Stomach smooth muscle (tissue), 2 donors: Measurements from ENCODE around the gene CAPS.

Experiments used
- H3K27ac ChIP-seq: one replicate; pipeline ENCODE4 v1.7.0; 2013; ENCODE audit warnings: mild to moderate bottlenecking, low read length, inconsistent platforms
- H3K27me3 ChIP-seq, 2 donors: one replicate each; pipeline ENCODE4 v1.7.0; 2013; ENCODE audit warnings: low read length in 2 of 2; ENCODE audit not compliant: insufficient read depth in 2 of 2, control insufficient read depth in 1 of 2
- H3K36me3 ChIP-seq, 2 donors: one replicate each; pipeline ENCODE4 v1.7.0; 2013; ENCODE audit warnings: low read length in 2 of 2; ENCODE audit not compliant: control insufficient read depth in 2 of 2, insufficient read depth in 2 of 2
- H3K4me1 ChIP-seq: one replicate; pipeline ENCODE4 v1.7.0; 2013; ENCODE audit warnings: low read length; ENCODE audit not compliant: control insufficient read depth, insufficient read depth
- H3K4me3 ChIP-seq, 2 donors: one replicate each; pipeline ENCODE4 v1.7.0; 2013; ENCODE audit warnings: low read length in 2 of 2
- H3K9ac ChIP-seq, 2 donors: one replicate each; pipeline ENCODE4 v1.7.0; 2013; ENCODE audit warnings: low read length in 2 of 2, mild to moderate bottlenecking in 1 of 2
- H3K9me3 ChIP-seq, 2 donors: one replicate each; pipeline ENCODE4 v1.7.0; 2013; ENCODE audit warnings: low read length in 2 of 2; ENCODE audit not compliant: control insufficient read depth in 2 of 2
- donor health status: healthy.
- donor health status: Pancreatic carcinoma.

The CAPS gene

DNA sequence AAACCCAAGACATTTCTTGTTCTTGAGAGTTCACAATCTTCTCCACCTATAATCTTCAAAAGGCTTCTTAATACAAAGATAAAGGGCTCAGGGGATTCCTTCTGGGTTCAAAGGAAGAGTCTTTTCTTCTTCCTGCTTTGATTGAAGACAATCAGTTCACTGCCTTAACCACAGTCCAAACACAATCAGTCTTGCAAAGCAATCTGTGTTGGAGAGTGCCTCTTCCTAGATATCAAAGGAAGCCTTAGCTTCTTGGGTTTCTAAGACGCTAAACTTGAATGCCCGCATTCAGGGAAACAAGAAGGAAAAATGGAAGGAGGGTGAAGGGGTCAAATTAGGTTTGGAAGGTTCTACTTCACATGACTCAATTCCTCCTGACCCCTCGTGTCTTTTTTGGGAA lies 36.7 kb downstream of the CAPS start:
- Histone ChIP-seq H3K9ac (peak overlapping the region in 1 of 2 donors; percentile 22), H3K27me3 (no peaks in the 10 kb centered on the region), H3K36me3 (no peaks in the 10 kb centered on the region), H3K4me1 (peaks cover 96% of the 10 kb centered on the region), H3K27ac (peak overlapping the region; percentile 88), H3K4me3 (peak overlapping the region; percentile 14 to 49), H3K9me3 (no peaks in the 10 kb centered on the region)

DNA sequence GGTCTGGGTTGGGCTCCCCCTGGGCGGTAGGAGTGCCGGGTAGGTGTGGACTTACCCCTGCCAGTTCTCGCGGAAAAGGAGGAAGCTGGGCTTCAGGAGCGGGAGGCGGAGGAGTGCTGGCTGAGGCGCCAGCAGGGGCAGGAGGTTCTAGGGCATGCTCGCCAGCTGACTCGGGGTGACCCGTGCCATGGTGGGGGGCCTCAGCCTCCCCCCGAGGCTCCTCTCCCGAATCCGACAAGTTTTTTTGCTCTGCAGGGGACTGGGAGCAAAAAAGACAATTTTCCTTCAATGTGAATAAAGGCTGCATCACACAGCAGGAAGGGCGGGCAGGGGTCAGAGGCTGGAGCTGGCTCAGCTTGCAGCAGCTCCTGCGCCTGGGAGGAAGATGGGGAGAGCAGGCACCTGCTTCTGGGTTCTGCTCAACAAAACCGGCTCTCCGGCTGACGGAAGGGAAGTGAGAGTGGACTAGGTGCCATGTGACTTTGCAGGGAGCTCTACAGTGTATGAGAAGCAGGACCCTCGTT lies 37.3 kb downstream of the CAPS start:
- Histone ChIP-seq H3K36me3 (no peaks in the 10 kb centered on the region), H3K27me3 (no peaks in the 10 kb centered on the region), H3K27ac (peak overlapping the region; percentile 89), H3K4me1 (peaks cover 96% of the 10 kb centered on the region), H3K4me3 (peak overlapping the region; percentile 14 to 49), H3K9me3 (no peaks in the 10 kb centered on the region), H3K9ac (peak overlapping the region in 1 of 2 donors; percentile 60)

DNA sequence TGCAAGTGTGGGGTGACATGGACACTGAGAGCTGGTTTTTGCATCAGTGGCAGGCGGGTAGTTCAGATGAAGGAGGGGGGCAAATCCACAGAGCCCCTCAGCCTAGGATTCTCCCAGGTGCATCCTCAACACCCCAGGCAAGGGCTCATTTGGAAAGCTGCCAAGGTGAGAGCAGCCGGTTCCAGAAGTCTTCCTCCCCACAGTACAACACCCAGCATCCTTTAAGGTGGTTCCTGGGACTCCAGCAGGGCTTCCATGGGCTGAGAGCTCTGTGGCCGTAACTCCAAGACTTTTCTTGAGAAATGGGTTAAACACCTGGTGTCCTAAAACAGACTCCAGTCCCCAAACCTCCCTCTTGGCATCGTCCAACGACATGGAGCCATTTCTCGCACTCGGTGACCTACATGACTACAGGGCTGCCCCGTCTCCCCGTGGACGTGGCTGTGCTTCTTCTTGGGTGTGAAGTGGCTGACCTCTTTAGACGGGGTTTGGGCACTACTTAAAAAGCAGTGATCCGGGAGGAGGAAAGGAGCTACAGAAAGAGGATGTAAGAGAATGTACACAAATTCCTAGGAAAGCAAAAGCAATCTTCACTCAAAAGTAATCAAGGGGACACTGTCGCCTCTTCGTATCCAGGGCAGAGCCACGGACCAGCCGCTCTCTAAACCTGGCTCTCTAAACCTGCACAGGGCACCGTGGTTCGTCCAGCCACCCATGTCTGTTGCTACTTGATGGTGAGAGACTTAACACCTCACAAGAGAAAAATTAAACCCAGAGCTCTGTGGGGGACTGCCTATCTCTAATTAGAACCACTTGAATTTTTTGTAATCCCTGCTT lies 38.4 kb downstream of the CAPS start:
- peaks cover 95% of the 10 kb centered on the region for H3K4me1 ChIP-seq
- H3K9me3 ChIP-seq, result no peaks in the 10 kb centered on the region
- peak overlapping the region; percentile 29 to 60 for H3K9ac ChIP-seq
- H3K4me3 ChIP-seq, result peak overlapping the region; percentile 40 to 49
- peak overlapping the region; percentile 89 for H3K27ac ChIP-seq
- H3K36me3 ChIP-seq, result no peaks in the 10 kb centered on the region
- no peaks in the 10 kb centered on the region for H3K27me3 ChIP-seq

DNA sequence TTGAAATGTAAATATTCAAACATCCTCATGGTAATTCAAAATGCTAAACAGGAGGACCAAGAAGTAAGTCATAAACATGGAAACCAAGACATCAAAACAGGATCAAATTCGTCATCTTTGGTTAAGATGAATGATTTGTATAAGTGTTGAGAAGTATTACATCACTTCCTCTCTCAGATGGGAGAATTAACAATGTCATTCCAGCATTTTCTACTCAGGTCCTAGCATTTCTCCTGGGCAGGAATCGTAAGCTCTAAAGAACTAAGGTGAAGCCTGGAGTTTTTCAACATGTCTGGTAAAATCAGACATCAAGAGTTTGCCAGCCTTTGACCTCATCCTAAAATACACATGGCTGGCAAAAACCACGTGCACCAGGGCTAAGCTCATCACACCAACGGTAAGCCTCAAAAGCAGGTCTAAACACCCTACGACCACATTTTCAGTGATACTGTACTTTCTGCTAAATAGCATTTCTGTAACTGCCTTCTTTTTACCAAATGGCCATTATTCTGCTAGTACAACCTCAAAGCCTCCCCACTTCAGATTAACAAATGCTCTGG lies 39.1 kb downstream of the CAPS start:
- peak overlapping the region in 1 of 2 donors; percentile 55 for H3K4me3 ChIP-seq

DNA sequence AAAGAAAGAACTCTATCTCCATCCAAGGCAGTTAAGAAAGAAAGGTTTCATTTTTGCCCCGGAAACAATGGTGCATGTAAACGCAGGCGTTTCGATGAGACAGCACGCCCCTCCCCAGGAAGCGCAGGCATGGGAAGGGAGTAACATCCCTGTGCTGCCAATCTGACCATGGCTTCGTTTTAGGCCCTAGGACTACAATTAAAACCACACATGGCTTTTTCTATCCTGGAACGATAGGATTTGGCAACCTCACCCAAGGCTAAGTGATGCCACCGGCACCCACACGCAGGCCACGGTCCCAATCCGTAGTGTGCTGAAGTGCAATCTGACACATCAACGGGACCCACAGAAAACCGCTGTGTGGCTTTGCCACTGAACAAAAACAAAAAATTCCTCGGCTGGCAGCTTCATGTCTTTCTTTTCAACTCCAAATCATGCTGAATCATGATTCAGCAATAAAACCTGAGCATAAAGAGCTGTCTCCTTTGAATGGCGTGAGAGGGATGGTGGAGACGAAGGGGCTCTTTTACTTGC lies 39.7 kb downstream of the CAPS start:
- H3K4me3 ChIP-seq, result peak overlapping the region; percentile 36 to 55
- no peaks in the 10 kb centered on the region for H3K36me3 ChIP-seq
- peaks cover 86% of the 10 kb centered on the region for H3K4me1 ChIP-seq
- H3K27ac ChIP-seq, result peak overlapping the region; percentile 89
- no peaks in the 10 kb centered on the region for H3K27me3 ChIP-seq
- H3K9ac ChIP-seq, result peak overlapping the region; percentile 47 to 70
- H3K9me3 ChIP-seq, result no peaks in the 10 kb centered on the region

More for the DNA sequence above, 39.1 kb downstream of the CAPS start:
- H3K27ac ChIP-seq, result peak overlapping the region; percentile 89
- H3K36me3 ChIP-seq, result no peaks in the 10 kb centered on the region
- H3K4me1 ChIP-seq, result peaks cover 89% of the 10 kb centered on the region
- H3K9me3 ChIP-seq, result no peaks in the 10 kb centered on the region
- H3K9ac ChIP-seq, result peak overlapping the region in 1 of 2 donors; percentile 70
- no peaks in the 10 kb centered on the region for H3K27me3 ChIP-seq

DNA sequence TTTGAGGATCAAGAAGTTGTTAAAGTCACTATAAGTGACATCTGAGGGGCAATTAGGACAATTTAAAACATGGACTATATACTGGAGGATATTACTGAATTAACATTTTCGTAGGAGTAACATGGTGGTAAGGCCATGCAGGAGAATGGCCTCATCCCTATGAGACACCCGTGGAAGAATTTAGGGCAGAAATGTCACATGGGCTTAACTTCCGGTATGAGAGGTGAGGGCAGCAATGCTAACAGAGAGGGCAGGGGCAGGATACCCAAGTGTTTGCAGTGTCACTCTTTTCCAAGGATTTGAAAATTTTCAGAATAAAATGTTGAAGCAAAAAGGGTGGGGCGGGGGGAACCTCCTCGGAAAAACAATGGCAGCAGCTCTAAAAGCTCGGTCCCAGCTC lies 40.2 kb downstream of the CAPS start:
- no peaks in the 10 kb centered on the region for H3K27me3 ChIP-seq
- peak overlapping the region; percentile 36 to 55 for H3K4me3 ChIP-seq
- H3K27ac ChIP-seq, result peak overlapping the region; percentile 89
- H3K36me3 ChIP-seq, result no peaks in the 10 kb centered on the region
- H3K4me1 ChIP-seq, result peaks cover 80% of the 10 kb centered on the region
- H3K9me3 ChIP-seq, result no peaks in the 10 kb centered on the region
- peak overlapping the region; percentile 47 to 70 for H3K9ac ChIP-seq

DNA sequence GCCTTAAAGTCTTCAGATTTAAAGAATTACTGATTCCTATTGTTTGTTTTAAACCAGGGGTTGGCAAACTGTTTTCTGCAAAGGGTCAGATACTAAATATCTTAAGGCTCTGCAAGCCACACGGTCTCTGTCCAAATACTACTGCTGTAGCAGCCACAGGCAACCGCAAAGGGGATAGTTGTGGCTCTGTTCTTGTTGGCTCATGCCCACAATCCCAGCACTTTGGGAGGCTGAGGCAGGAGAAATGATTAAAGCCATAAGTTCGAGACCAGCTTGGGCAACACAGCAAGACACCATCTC lies 41.5 kb downstream of the CAPS start:
- Histone ChIP-seq H3K9me3 (no peaks in the 10 kb centered on the region), H3K4me3 (no peak overlapping the region), H3K4me1 (peaks cover 79% of the 10 kb centered on the region), H3K9ac (no peak overlapping the region), H3K27me3 (no peaks in the 10 kb centered on the region), H3K27ac (no peak overlapping the region), H3K36me3 (no peaks in the 10 kb centered on the region)

DNA sequence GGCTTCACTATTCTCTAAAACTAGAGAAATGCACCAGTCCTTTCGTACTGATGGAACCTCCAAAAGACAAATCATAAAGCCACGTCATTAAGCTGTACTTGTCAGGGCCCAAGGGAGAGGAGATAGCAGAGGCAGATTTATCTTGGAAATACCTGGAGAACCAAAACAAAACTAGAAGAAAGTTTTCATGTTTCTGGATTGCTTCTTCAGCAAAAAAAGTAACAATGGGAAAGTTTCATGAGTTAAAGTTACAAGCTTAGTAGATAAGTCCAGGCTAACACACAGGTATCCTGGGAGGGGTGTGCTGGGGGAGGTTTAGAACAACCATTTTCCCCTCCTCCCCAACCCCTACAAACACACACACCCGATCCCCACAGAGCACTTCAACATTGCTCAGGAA lies 42.3 kb downstream of the CAPS start:
- Histone ChIP-seq H3K36me3 (no peaks in the 10 kb centered on the region), H3K4me1 (peaks cover 80% of the 10 kb centered on the region), H3K27me3 (no peaks in the 10 kb centered on the region), H3K9me3 (no peaks in the 10 kb centered on the region), H3K27ac (no peak overlapping the region), H3K4me3 (no peak overlapping the region), H3K9ac (no peak overlapping the region)

DNA sequence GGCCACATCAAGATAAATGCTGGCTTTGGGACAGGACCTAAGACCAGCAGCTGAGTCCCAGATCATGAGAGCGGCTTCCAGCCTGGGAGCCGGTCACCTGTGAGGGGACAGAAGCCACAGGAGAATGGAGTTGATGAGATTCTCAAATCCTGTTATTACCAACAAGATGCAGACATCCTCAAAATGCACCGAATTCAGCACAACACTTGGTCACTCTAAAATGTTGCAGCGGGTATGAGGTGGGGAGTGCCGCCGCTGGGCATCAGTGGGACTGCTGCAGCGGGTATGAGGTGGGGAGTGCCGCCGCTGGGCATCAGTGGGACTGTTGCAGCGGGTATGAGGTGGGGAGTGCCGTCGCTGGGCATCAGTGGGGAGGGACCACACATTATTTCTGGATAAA lies 42.7 kb downstream of the CAPS start:
- Histone ChIP-seq H3K27me3 (no peaks in the 10 kb centered on the region), H3K9me3 (no peaks in the 10 kb centered on the region), H3K27ac (no peak overlapping the region), H3K9ac (no peak overlapping the region), H3K36me3 (no peaks in the 10 kb centered on the region), H3K4me1 (peaks cover 78% of the 10 kb centered on the region), H3K4me3 (no peak overlapping the region)

DNA sequence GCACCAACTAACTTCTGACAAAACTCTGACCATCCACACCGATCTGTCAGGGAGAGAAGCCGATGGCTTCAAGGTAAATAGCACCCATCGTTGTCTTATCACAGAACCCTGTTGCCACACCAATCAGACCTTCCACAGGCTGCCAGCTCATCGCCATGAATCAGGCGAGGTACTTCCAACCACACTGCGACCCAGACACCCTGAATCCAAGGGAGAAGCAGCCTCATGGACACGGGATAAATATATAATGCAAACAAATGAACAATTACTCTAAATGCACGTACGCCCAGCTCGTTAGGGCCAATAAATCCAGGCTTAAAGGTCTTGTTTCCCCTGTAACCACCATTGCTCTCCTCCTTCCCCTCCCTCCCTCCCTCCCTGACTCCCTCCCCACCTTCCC lies 43.1 kb downstream of the CAPS start:
- no peak overlapping the region for H3K9ac ChIP-seq
- no peak overlapping the region for H3K4me3 ChIP-seq
- peaks cover 78% of the 10 kb centered on the region for H3K4me1 ChIP-seq
- no peak overlapping the region for H3K27ac ChIP-seq
- no peaks in the 10 kb centered on the region for H3K27me3 ChIP-seq
- no peaks in the 10 kb centered on the region for H3K9me3 ChIP-seq
- no peaks in the 10 kb centered on the region for H3K36me3 ChIP-seq
